Muscle of back (tissue), 11 donors: ENCODE results near the gene SLF2. TPM values are rescaled to one million over a fixed set of nuclear protein-coding genes. Genes with fewer than 3 reads are reported as not detected.

Experiments used
- DNase-seq, 3 donors: peaks; one replicate each; pipeline versions ENCODE4 v3.0.0 to v3.0.0-alpha.2; 2013
- polyA plus RNA-seq, 10 donors: library from polyadenylated mRNA; unstranded; fragments of 120-200 nt; gene quantifications; one replicate each; pipeline ENCODE4 v1.2.1, GENCODE V29; 2013; ENCODE audit not compliant: insufficient read length in 10 of 10

SLF2 gene
- polyA plus RNA-seq, 10 donors, result 51.3 to 101 (median 74.4) TPM

DNA sequence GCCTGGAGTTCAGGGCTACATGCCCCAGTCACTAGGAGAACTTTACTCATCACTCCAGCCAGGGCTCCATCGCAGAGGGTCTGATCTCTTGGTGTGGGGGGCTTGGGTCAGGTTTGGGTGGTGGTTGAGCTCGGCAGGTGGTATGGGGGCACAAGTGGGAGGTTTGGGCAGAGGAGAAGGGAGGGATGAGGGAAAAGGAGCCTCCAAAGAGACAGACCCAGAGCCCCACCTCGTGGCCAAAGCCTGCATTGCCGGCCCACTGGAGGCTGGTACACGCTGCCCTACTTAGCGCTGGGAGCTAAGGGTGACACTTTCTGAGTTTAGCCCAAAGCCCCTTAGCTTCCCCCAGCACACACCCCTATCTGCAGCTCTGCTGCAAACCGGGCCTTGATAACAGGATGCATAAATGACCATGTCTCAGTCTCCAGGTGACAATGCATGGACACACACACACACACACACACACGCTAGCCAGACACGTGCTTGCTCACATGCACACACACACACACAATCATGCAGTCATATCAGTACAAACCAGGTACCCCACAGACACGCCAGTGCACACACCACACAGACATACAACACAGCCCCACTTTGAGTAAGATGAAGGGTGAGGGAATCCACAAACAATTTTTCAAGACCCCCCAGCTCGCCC, 101.6 kb downstream of the SLF2 start:
- DNase-seq, result peak in 2 of 3 donors; percentile 79 to 82

Other genes with a start within 250 kb of the SLF2 start
- under 1 TPM in 6 of 10 donors, not detected in 4; 0.04 to 0.25 (median 0.14) TPM for gene PAX2, start 167.4 kb upstream of the SLF2 start, polyA plus RNA-seq
- gene SEMA4G, start 56.5 kb downstream of the SLF2 start, polyA plus RNA-seq, result 10 to 100 TPM in 2 of 10 donors, 1 to 10 TPM in 8; 5.6 to 11.4 (median 7.0) TPM
- gene MRPL43, start 74.5 kb downstream of the SLF2 start, polyA plus RNA-seq, result 10 to 100 TPM; 56.1 to 74.6 (median 65.6) TPM
- gene TWNK, start 74.6 kb downstream of the SLF2 start, polyA plus RNA-seq, result 10 to 100 TPM in 3 of 10 donors, 1 to 10 TPM in 7; 7.1 to 15.4 (median 9.5) TPM
- 10 to 100 TPM; 37.8 to 59.7 (median 52.7) TPM for gene LZTS2, start 86.8 kb downstream of the SLF2 start, polyA plus RNA-seq
- gene PDZD7, start 118.2 kb downstream of the SLF2 start, polyA plus RNA-seq, result 1 to 10 TPM in 7 of 10 donors, under 1 TPM in 3; 0.43 to 1.5 (median 1.2) TPM
- gene SFXN3, start 118.3 kb downstream of the SLF2 start, polyA plus RNA-seq, result 10 to 100 TPM; 16.6 to 33.6 (median 24.6) TPM
- gene KAZALD1, start 149.0 kb downstream of the SLF2 start, polyA plus RNA-seq, result 10 to 100 TPM; 22.4 to 43.8 (median 28.3) TPM
- not detected for gene TLX1, start 218.3 kb downstream of the SLF2 start, polyA plus RNA-seq